ENCODE results near the gene SLC49A4.

DNA sequence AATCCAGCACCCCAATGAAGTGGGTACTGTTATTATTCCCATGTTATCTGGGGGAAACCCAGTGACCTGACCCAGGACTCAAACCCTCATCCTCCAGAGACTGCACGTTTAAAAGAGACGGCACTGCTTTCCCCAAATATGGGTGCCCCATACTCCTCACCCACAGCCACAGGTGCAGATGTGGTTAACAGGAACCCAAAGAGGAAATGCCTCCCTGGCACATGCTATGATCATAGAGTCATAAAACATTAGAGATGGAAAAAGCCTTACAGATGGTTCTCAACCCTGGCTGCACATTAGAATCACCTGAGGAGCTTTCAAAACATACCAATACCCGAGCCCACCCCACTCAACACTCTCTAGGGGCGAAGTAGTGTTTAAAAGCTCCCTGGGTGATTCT, 121.2 kb downstream of the SLC49A4 start:
- TF ChIP-seq, protein P1, sequence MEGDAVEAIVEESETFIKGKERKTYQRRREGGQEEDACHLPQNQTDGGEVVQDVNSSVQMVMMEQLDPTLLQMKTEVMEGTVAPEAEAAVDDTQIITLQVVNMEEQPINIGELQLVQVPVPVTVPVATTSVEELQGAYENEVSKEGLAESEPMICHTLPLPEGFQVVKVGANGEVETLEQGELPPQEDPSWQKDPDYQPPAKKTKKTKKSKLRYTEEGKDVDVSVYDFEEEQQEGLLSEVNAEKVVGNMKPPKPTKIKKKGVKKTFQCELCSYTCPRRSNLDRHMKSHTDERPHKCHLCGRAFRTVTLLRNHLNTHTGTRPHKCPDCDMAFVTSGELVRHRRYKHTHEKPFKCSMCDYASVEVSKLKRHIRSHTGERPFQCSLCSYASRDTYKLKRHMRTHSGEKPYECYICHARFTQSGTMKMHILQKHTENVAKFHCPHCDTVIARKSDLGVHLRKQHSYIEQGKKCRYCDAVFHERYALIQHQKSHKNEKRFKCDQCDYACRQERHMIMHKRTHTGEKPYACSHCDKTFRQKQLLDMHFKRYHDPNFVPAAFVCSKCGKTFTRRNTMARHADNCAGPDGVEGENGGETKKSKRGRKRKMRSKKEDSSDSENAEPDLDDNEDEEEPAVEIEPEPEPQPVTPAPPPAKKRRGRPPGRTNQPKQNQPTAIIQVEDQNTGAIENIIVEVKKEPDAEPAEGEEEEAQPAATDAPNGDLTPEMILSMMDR (conservative IDR thresholded peaks at IDR 0.05; ENCODE audit: low read depth, low read length) = no peak
- no peak for TF ChIP-seq EZH2 (IDR thresholded peaks at IDR 0.05; ENCODE audit: low read length, unreplicated experiment)
